Endothelial cell of umbilical vein (primary cell): Measurements from ENCODE around the gene SLC5A6. TPM values are rescaled to one million over a fixed set of nuclear protein-coding genes. Genes with fewer than 3 reads are reported as not detected.

Experiments
- BruUV-seq: library from RNA; stranded (reverse); fragments of 400-500 nt; replicated peaks from 2 replicates; lab custom pipeline; 2021; lab: Mats Ljungman, UMichigan
- CTCF ChIA-PET: fragments of 300-600, 350-600 bp; sonication (Branson Sonifier 250); formaldehyde crosslinking; loops from one replicate; lab custom pipeline; 2021; ENCODE audit warnings: antibody characterized with exemption, inconsistent platforms; lab: Charles Lee
- POLR2A ChIA-PET: fragments of 300-600, 350-600 bp; sonication (Branson Sonifier 250); formaldehyde crosslinking; loops from one replicate; lab custom pipeline; 2021; ENCODE audit warnings: antibody characterized with exemption, inconsistent platforms; lab: Charles Lee
- DNase-seq: peaks from one replicate; pipeline ENCODE4 v3.0.0-alpha.2; 2011; ENCODE audit warnings: low read depth, low spot score
- FAIRE-seq: peaks from 2 replicates; lab custom pipeline; 2011; peaks lifted over from hg19 to GRCh38; lab: Jason Lieb, UNC
- H2AFZ ChIP-seq: 2 replicates; pipeline ENCODE4 v1.6.0; 2012; ENCODE audit warnings: low read depth, low read length, control low read depth, inconsistent platforms
- H3K27ac ChIP-seq: 2 replicates; pipeline ENCODE4 v1.5.1; 2011; ENCODE audit warnings: low read depth, mild to moderate bottlenecking, control low read depth, low read length, moderate library complexity; ENCODE audit not compliant: insufficient read depth
- H3K27me3 ChIP-seq, 2 experiments: 2 replicates each; pipeline versions ENCODE4 v1.6.0 to v1.6.1; 2011; ENCODE audit warnings: low read length in 2 of 2, mixed read lengths in 1 of 2; ENCODE audit not compliant: control insufficient read depth in 2 of 2, insufficient read depth in 2 of 2
- H3K36me3 ChIP-seq, 2 experiments: 2 replicates in 1 of 2; 3 replicates in 1 of 2; pipeline ENCODE4 v1.5.1; 2011; ENCODE audit warnings: low read length in 2 of 2, mild to moderate bottlenecking in 1 of 2, moderate library complexity in 1 of 2; ENCODE audit not compliant: control insufficient read depth in 2 of 2, insufficient read depth in 2 of 2; ENCODE audit errors: extremely low read depth in 1 of 2
- H3K4me1 ChIP-seq: 3 replicates; pipeline ENCODE4 v1.5.1; 2011; ENCODE audit warnings: mild to moderate bottlenecking, low read length; ENCODE audit not compliant: control insufficient read depth, insufficient read depth; ENCODE audit errors: extremely low read depth
- H3K4me2 ChIP-seq: 2 replicates; pipeline ENCODE4 v1.6.1; 2011; ENCODE audit warnings: low read length, control low read depth, mixed read lengths; ENCODE audit not compliant: insufficient read depth
- H3K4me3 ChIP-seq, 3 experiments: fragments of 200-600 bp in 1 of 3; sonication (generic), shearing (Covaris generic) in 1 of 3; replicated peaks in 1 of 3; 2 replicates each; pipeline ENCODE4 v1.5.1; 2011 to 2016; ENCODE audit warnings: control low read depth in 3 of 3, low read length in 3 of 3, mild to moderate bottlenecking in 2 of 3, inconsistent platforms in 1 of 3, low read depth in 1 of 3, moderate library complexity in 1 of 3; ENCODE audit not compliant: insufficient read depth in 1 of 3
- H3K79me2 ChIP-seq: 2 replicates; pipeline ENCODE4 v1.6.0; 2012; ENCODE audit warnings: low read length, inconsistent platforms; ENCODE audit not compliant: control insufficient read depth, insufficient read depth
- H3K9ac ChIP-seq: replicated peaks from 2 replicates; pipeline ENCODE3; 2011; ENCODE audit warnings: low read length, control low read depth; ENCODE audit not compliant: insufficient read depth; ENCODE audit errors: extremely low read depth
- H3K9me1 ChIP-seq: replicated peaks from 3 replicates; pipeline ENCODE4 v1.6.0; 2011; ENCODE audit warnings: mild to moderate bottlenecking, low read length; ENCODE audit not compliant: control insufficient read depth, insufficient read depth; ENCODE audit errors: extremely low read depth
- H3K9me3 ChIP-seq: replicated peaks from 2 replicates; pipeline ENCODE4 v1.5.1; 2012; ENCODE audit warnings: low read length, inconsistent platforms; ENCODE audit not compliant: control insufficient read depth, insufficient read depth
- H4K20me1 ChIP-seq: replicated peaks from 2 replicates; pipeline ENCODE3; 2011; ENCODE audit warnings: mild to moderate bottlenecking, low read length; ENCODE audit not compliant: control insufficient read depth, insufficient read depth; ENCODE audit errors: extremely low read depth
- EZH2 ChIP-seq: IDR thresholded peaks from 2 replicates; pipeline ENCODE4 v1.6.1; 2012; ENCODE audit warnings: borderline replicate concordance, low read depth, mild to moderate bottlenecking, moderate library complexity, low read length, inconsistent platforms; ENCODE audit not compliant: severe bottlenecking
- FOS ChIP-seq: IDR thresholded peaks from 2 replicates; pipeline ENCODE4 v1.6.1; 2011; ENCODE audit warnings: mild to moderate bottlenecking, low read length, moderate library complexity, borderline replicate concordance; ENCODE audit not compliant: insufficient read depth
- GATA2 ChIP-seq: IDR thresholded peaks from 2 replicates; pipeline ENCODE4 v1.7.0; 2011; ENCODE audit warnings: low read depth, mild to moderate bottlenecking, moderate library complexity, mixed read lengths, low read length; ENCODE audit not compliant: insufficient read length, insufficient read depth
- JUN ChIP-seq: IDR thresholded peaks from 2 replicates; pipeline ENCODE4 v1.6.1; 2011; ENCODE audit warnings: borderline replicate concordance, low read depth; ENCODE audit not compliant: insufficient read length, insufficient read depth
- MYC ChIP-seq: IDR thresholded peaks from one replicate; pipeline ENCODE4 v1.6.1; 2011; ENCODE audit warnings: mild to moderate bottlenecking, low read depth, low read length
- POLR2A ChIP-seq: IDR thresholded peaks from 2 replicates; pipeline ENCODE4 v1.6.1; 2012; ENCODE audit warnings: low read depth, mild to moderate bottlenecking, control low read depth, low read length
- POLR2AphosphoS5 ChIP-seq: IDR thresholded peaks from 2 replicates; pipeline ENCODE4 v1.6.1; 2012; ENCODE audit warnings: low read depth, mild to moderate bottlenecking, control low read depth, low read length, moderate library complexity; ENCODE audit not compliant: insufficient read depth
- dilution Hi-C: fragments of 300-500 bp; cut with MboI; formaldehyde crosslinking; loops from one replicate; pipeline ENCODE4 v1.15.0; 2019; ENCODE audit warnings: low sequenced_read_pairs; ENCODE audit not compliant: extremely low pct_ligation_motif_present
- intact Hi-C: fragments of 100-400 bp; cut with micrococcal nuclease; formaldehyde crosslinking; loops from one replicate; pipeline ENCODE4 v1.10.0; 2022
- polyA plus RNA-seq, 4 experiments: library from polyadenylated mRNA; depleted of rRNA in 3 of 4; stranded (reverse) in 3 of 4; unstranded in 1 of 4; fragments of >200 nt; gene quantifications; 2 replicates each; pipeline versions ENCODE4 v1.2.1 to v1.2.3, GENCODE V29; 2011 to 2012; ENCODE audit warnings: missing spikeins in 1 of 4
- total RNA-seq: library from RNA; stranded (reverse); gene quantifications from 2 replicates; pipeline ENCODE4 v1.2.3, GENCODE V29; 2021
- TF ChIP-seq, protein P1 (sequence below): IDR thresholded peaks from 2 replicates; pipeline ENCODE4 v1.6.1; 2011; ENCODE audit not compliant: insufficient read depth, insufficient read length
- TF ChIP-seq, protein P2 (sequence below), 2 donors: IDR thresholded peaks; 1 replicate in 1 of 2; 2 replicates in 1 of 2; pipeline ENCODE4 v1.5.1; 2011; ENCODE audit warnings: low read length in 2 of 2, mild to moderate bottlenecking in 2 of 2, moderate library complexity in 2 of 2, control low read depth in 1 of 2, inconsistent platforms in 1 of 2, low read depth in 1 of 2; ENCODE audit not compliant: insufficient read depth in 1 of 2; ENCODE audit errors: extremely low read depth in 1 of 2

SLC5A6 gene
- total and polyA plus RNA-seq, 2 donors (not counting 3 experiments of a cell fraction or from before 2014, with no cell fraction given), result 52.0 to 92.5 TPM

DNA sequence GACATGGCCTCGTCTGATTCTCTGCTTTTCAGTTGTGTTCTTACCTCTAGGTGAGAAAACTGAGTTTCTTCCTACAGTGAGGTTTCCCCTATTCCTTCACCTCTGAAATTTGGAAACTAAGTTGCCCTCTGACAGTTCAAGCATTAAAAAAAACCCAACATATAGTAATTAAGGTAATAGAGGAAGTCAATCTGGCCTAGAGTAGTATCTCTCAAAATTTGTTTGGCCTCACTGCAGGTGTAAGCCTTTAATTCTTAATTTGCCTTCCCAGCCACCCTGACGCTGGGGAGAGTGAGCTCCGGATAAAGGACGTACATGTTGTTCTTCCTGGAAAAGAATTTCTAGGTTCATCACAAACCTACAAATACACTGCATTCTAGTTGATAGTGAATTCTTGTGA is 6.5 kb upstream of the SLC5A6 start:
- H2AFZ ChIP-seq, result no peak overlapping the region
- H3K27ac ChIP-seq, result no peak overlapping the region
- H3K36me3 ChIP-seq, result peaks cover 10 to 12% of the 10 kb centered on the region in 2 experiments
- FAIRE-seq (no peak), DNase-seq (no peak)
- dilution Hi-C loops, result no loop called here
- ChIA-PET POLR2A (no interaction called here), CTCF (interaction anchor here (0.6 kb wide), 1 partner anchor 85 kb away, joined by 3 read pairs; no protein-coding TSS in a partner anchor)
- H3K27me3 ChIP-seq, result no peaks in the 10 kb centered on the region
- H4K20me1 ChIP-seq, result no peaks in the 10 kb centered on the region
- H3K79me2 ChIP-seq, result peaks cover 25% of the 10 kb centered on the region
- H3K9ac ChIP-seq, result peak overlapping the region; percentile 86
- no peaks in the 10 kb centered on the region for H3K9me1 ChIP-seq
- H3K9me3 ChIP-seq, result no peaks in the 10 kb centered on the region
- peak overlapping the region; percentile 94 for H3K4me2 ChIP-seq
- H3K4me3 ChIP-seq, result peak overlapping the region in 1 of 3 experiments; percentile 86
- peaks cover 16% of the 10 kb centered on the region for H3K4me1 ChIP-seq
- intact Hi-C loops, result no loop called here
- BruUV-seq, result no TSS peak
- TF ChIP-seq, protein P1, sequence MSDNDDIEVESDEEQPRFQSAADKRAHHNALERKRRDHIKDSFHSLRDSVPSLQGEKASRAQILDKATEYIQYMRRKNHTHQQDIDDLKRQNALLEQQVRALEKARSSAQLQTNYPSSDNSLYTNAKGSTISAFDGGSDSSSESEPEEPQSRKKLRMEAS, result no peak
- no peak for TF ChIP-seq POLR2A
- no peak for TF ChIP-seq FOS
- TF ChIP-seq POLR2AphosphoS5, result no peak

DNA sequence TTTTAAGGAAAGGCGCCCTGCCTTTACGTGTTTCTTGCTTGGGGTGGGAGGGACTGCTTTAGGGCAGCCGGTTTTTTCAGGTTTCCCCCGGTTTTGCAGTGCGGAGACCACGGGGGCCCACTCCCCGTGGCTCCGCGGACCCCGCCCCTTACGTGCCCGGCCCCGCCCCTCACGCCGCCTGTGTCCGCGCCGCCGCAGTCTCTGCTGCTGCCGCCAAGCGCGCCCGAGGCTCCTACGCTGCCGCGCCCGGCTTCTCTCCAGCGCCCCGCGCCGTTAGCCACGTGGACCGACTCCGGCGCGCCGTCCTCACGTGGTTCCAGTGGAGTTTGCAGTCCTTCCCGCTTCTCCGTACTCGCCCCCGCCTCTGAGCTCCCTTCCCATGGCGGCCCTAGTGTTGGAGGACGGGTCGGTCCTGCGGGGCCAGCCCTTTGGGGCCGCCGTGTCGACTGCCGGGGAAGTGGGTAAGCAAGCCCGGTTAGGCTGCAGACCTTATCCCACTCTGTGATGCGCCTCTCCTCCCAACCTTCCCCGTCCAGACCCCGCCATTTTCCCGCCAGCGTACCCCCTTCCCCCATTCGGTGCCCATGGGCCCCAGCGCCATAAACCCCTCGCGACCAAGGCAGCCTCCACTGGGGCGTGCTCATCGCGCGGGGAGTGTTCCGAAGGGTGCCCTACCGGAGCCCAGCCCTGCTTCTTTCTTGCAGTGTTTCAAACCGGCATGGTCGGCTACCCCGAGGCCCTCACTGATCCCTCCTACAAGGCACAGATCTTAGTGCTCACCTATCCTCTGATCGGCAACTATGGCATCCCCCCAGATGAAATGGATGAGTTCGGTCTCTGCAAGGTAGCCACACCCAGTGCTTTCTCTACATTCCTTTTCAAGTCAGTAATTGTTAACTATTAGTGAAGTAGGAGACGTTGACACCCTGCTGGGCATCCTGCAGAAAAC is 5.4 kb upstream of the SLC5A6 start, which contains the start of gene CAD:
Gene CAD, plus strand, starts transcription at position 197 of the 949 bp plus-strand sequence. Its CDS starts 183 bp downstream, at position 380.
- Histone ChIP-seq H3K4me1 (peaks cover 25% of the 10 kb centered on the region), H3K9me1 (no peaks in the 10 kb centered on the region), H2AFZ (peak within 1 kb of the TSS; percentile 76), H3K9ac (peak within 1 kb of the TSS; percentile 86), H3K4me2 (peak within 1 kb of the TSS; percentile 94), H3K36me3 (peaks cover 4 to 7% of the 10 kb centered on the region in 2 experiments), H3K4me3 (peak within 1 kb of the TSS; percentile 69 to 86 (median 75)), H4K20me1 (no peaks in the 10 kb centered on the region), H3K79me2 (peaks cover 25% of the 10 kb centered on the region), H3K9me3 (no peaks in the 10 kb centered on the region), H3K27me3 (no peaks in the 10 kb centered on the region), H3K27ac (peak within 1 kb of the TSS; percentile 54)
- DNase-seq (peak; percentile 93), FAIRE-seq (peak; percentile 70)
- CTCF ChIA-PET, result interaction anchor here (1.0 to 1.5 kb wide), 3 partner anchors 88 to 152 kb away, joined by 3 read pairs; no protein-coding TSS in a partner anchor
- BruUV-seq, result TSS peak; percentile 22
- peak; percentile 96 for TF ChIP-seq MYC
- no peak for TF ChIP-seq GATA2
- peak; percentile 85 for TF ChIP-seq POLR2A
- TF ChIP-seq JUN, result no peak
- TF ChIP-seq, protein P2, sequence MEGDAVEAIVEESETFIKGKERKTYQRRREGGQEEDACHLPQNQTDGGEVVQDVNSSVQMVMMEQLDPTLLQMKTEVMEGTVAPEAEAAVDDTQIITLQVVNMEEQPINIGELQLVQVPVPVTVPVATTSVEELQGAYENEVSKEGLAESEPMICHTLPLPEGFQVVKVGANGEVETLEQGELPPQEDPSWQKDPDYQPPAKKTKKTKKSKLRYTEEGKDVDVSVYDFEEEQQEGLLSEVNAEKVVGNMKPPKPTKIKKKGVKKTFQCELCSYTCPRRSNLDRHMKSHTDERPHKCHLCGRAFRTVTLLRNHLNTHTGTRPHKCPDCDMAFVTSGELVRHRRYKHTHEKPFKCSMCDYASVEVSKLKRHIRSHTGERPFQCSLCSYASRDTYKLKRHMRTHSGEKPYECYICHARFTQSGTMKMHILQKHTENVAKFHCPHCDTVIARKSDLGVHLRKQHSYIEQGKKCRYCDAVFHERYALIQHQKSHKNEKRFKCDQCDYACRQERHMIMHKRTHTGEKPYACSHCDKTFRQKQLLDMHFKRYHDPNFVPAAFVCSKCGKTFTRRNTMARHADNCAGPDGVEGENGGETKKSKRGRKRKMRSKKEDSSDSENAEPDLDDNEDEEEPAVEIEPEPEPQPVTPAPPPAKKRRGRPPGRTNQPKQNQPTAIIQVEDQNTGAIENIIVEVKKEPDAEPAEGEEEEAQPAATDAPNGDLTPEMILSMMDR (IDR thresholded peaks at IDR 0.05; ENCODE audit: extremely low read depth in 1 of 2, insufficient read depth in 1 of 2, low read depth in 1 of 2, low read length in 2 of 2), result peak in 1 of 2 donors; percentile 32
- TF ChIP-seq, protein P1, result peak; percentile 96
- no peak for TF ChIP-seq EZH2
- no peak for TF ChIP-seq FOS
- peak; percentile 95 for TF ChIP-seq POLR2AphosphoS5
- intact Hi-C loops, result loop anchor here (2.0 kb wide), 1 partner anchor 139 kb away; the partner anchor contains the start of gene GTF3C2
- POLR2A ChIA-PET, result no interaction called here
- dilution Hi-C loops, result no loop called here
